Adrenal gland (tissue), 19 donors: ENCODE results near the gene SOCS2. TPM values are rescaled to one million over a fixed set of nuclear protein-coding genes. Genes with fewer than 3 reads are reported as not detected.

Experiments used
- DNase-seq, 7 donors: peaks; one replicate each; pipeline ENCODE4 v3.0.0-alpha.2; 2019 to 2020
- H3K27ac ChIP-seq, 5 donors: fragments of 200-600 bp; sonication (generic) in 4 of 5; 1 replicate in 3 of 5; 2 replicates in 2 of 5; pipeline versions ENCODE4 v1.5.1 to v1.8.0; 2016 to 2020; ENCODE audit warnings: mild to moderate bottlenecking in 1 of 5
- H3K27me3 ChIP-seq: fragments of 200-600 bp; 2 replicates; pipeline ENCODE4 v1.8.0; 2021
- H3K36me3 ChIP-seq, 2 donors: fragments of 200-600 bp; replicated peaks in 1 of 2; 1 replicate in 1 of 2; 2 replicates in 1 of 2; pipeline versions ENCODE4 v1.5.1 to v1.8.0; 2018 to 2022
- H3K4me1 ChIP-seq, 2 donors: fragments of 200-600 bp; replicated peaks in 1 of 2; 1 replicate in 1 of 2; 2 replicates in 1 of 2; pipeline versions ENCODE4 v1.5.1 to v1.8.0; 2018 to 2021
- H3K4me3 ChIP-seq, 4 donors: fragments of 200-600 bp; sonication (generic) in 3 of 4; one replicate each; pipeline ENCODE4 v1.5.1; 2016 to 2018
- H3K9me3 ChIP-seq, 3 donors: fragments of 200-600 bp; sonication (generic) in 1 of 3; replicated peaks in 1 of 3; 1 replicate in 2 of 3; 2 replicates in 1 of 3; pipeline versions ENCODE4 v1.5.1 to v1.8.0; 2016 to 2021
- POLR2A ChIP-seq, 2 donors: fragments of 450-650 bp; IDR thresholded peaks; one replicate each; pipeline ENCODE4 v1.6.1; 2017; ENCODE audit warnings: antibody characterized with exemption in 2 of 2, mild to moderate bottlenecking in 2 of 2, moderate library complexity in 1 of 2
- WGBS, 4 donors: extraction: QIAGEN DNeasy Blood & Tissue Kit in 2 of 4; methylation state at CpG; one replicate each; pipeline versions ENCODE4 v1.1.5 to v1.1.7; 2013 to 2017; 5-methylcytosine and 5-hydroxymethylcytosine counted together
- intact Hi-C, 2 donors: fragments of 100-400 bp; cut with DNase I; formaldehyde crosslinking; loops; one replicate each; pipeline versions ENCODE4 v1.14.1 to v1.15.0; 2022 to 2023
- long read RNA-seq, 10 donors: library from polyadenylated mRNA in 3 of 10; unstranded in 2 of 10; stranded (forward) in 1 of 10; transcript quantifications; one replicate each; pipeline ENCODE4 v2.0.0 and lab custom pipeline, GENCODE V29; 2021 to 2026
- polyA plus RNA-seq, 3 donors: library from polyadenylated mRNA; stranded (reverse); fragments of 200-250 nt in 2 of 3; fragments of 350-450 nt in 1 of 3; fragmentation: Illumina TruSeq in 1 of 3; extraction: RNeasy Lipid Tissue Mini Kit (QIAGEN cat#74804) in 1 of 3; gene quantifications; one replicate each; pipeline ENCODE4 v1.2.3, GENCODE V29; 2013 to 2014
- total RNA-seq, 9 donors: library from RNA; depleted of rRNA in 4 of 9; stranded (reverse); fragments of >200 nt in 4 of 9; fragments of 120-200 nt in 1 of 9; fragmentation: NEBNext Ultra II Directional in 1 of 9; extraction: Animal tissue kit (Norgen Biotek cat#: 25700) in 1 of 9; gene quantifications; one replicate each; pipeline versions ENCODE4 v1.1.0 to v1.2.4, GENCODE V29; 2013 to 2023
- TF ChIP-seq, protein P1 (sequence below), 6 experiments: fragments of 450-650 bp in 4 of 6; fragments of 200-600 bp in 2 of 6; sonication (generic) in 1 of 6; IDR thresholded peaks; 1 replicate in 5 of 6; 2 replicates in 1 of 6; pipeline versions ENCODE4 v1.5.1 to v1.8.0; 2016 to 2021; ENCODE audit warnings: antibody characterized with exemption in 6 of 6, mild to moderate bottlenecking in 2 of 6, moderate library complexity in 1 of 6
- donor health status: healthy with polysubstance abuse.
- donor health status: Bipolar disorder and iron deficiency.
- donor health status: DM: yes; HTN: yes; CAD: no.
- donor health status: DM: no; HTN: no; CAD: no.
- donor health status: DM: no; HTN: no; CAD: no.
- donor health status: DM: yes; HTN: yes; CAD: no.

The SOCS2 gene, protein sequence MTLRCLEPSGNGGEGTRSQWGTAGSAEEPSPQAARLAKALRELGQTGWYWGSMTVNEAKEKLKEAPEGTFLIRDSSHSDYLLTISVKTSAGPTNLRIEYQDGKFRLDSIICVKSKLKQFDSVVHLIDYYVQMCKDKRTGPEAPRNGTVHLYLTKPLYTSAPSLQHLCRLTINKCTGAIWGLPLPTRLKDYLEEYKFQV
- total RNA-seq (10 to 100 TPM; 30.7 to 66.4 (median 46.5) TPM), polyA plus RNA-seq (10 to 100 TPM; 28.2 to 46.5 (median 29.4) TPM)
- long read RNA-seq, donor 1, partial matches to known transcripts = 0 of 7 reads
- long read RNA-seq, donor 1, other reads (novel, unspliced or antisense) = 0 of 7 reads
- long read RNA-seq, donor 2, transcript SOCS2-210 (2 exons, 1,716 nt) = major isoform, 6 of 12 reads
- long read RNA-seq, donor 2, partial matches to known transcripts = 0 of 12 reads
- long read RNA-seq, donor 2, other reads (novel, unspliced or antisense) = 0 of 12 reads
- long read RNA-seq, donor 3, partial matches to known transcripts = 0 of 7 reads
- long read RNA-seq, donor 3, other reads (novel, unspliced or antisense) = 0 of 7 reads
- long read RNA-seq, donor 4, transcript SOCS2-202 (3 exons, 1,065 nt) = major isoform, 7 of 17 reads
- long read RNA-seq, donor 4, partial matches to known transcripts = 1 of 17 reads
- long read RNA-seq, donor 4, other reads (novel, unspliced or antisense) = 2 of 17 reads
- long read RNA-seq, donor 5, transcript SOCS2-206 (3 exons, 2,391 nt) = minor isoform, 14 of 61 reads
- long read RNA-seq, donor 5, transcript SOCS2-202 (3 exons, 1,065 nt) = major isoform, 18 of 61 reads
- long read RNA-seq, donor 5, transcript SOCS2-210 (2 exons, 1,716 nt) = minor isoform, 6 of 61 reads
- long read RNA-seq, donor 5, transcript SOCS2-201 (3 exons, 2,761 nt) = minor isoform, 5 of 61 reads
- long read RNA-seq, donor 5, partial matches to known transcripts = 1 of 61 reads
- long read RNA-seq, donor 5, other reads (novel, unspliced or antisense) = 13 of 61 reads
- long read RNA-seq, donor 6, partial matches to known transcripts = 0 of 9 reads
- long read RNA-seq, donor 6, other reads (novel, unspliced or antisense) = 2 of 9 reads
- long read RNA-seq, donor 7, partial matches to known transcripts = 0 of 4 reads
- long read RNA-seq, donor 7, other reads (novel, unspliced or antisense) = 0 of 4 reads
- long read RNA-seq, donor 8, transcript SOCS2-202 (3 exons, 1,065 nt) = major isoform, 7 of 18 reads
- long read RNA-seq, donor 8, partial matches to known transcripts = 0 of 18 reads
- long read RNA-seq, donor 8, other reads (novel, unspliced or antisense) = 0 of 18 reads
- long read RNA-seq, donor 9, partial matches to known transcripts = 0 of 7 reads
- long read RNA-seq, donor 9, other reads (novel, unspliced or antisense) = 0 of 7 reads
- long read RNA-seq, donor 10, transcript SOCS2-202 (3 exons, 1,065 nt) = major isoform, 5 of 9 reads
- long read RNA-seq, donor 10, partial matches to known transcripts = 0 of 9 reads
- long read RNA-seq, donor 10, other reads (novel, unspliced or antisense) = 0 of 9 reads

DNA sequence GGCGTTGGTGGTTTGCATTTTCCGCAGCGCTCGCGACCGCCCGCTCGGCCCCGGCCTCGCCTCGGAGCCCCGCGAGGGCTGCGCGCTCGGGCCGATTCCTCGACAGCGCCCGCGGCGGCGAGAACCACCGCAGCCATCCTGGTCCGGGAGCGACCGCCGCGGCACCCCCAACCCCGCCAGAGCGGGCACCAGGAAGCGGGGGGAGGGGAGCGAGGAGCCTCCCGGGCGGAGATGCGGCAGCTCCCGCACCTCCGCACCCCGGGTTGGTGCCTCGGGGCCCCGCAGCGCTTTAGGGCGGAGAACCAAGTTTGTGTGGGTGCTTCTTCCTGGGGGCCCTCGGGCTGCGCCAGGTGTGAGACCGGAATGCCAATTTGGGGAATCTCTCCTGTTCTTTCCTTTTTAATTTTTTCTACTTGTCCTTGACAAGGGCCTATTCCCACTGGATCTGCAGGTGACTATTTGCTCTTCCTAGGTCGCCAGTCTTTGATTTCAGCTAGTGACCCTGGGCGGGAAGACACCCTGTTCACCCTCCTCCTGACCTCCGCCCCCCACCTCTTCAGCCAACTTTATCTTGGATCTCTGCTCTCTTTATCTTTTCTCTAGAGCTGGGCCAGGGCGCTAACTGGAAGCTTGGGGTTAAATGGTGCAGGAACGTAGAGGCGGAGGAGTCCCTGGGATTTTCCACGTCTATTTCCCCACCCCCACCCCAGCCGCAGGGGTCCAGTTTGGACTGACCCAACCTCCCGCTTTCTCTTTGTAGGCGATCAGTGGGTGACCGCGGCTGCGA is at the start of gene SOCS2:
SOCS2 (plus strand) TSS at position 751 of the 787 bp plus-strand sequence. CDS start 223 bp downstream, outside the sequence.
- Histone ChIP-seq H3K36me3 (peaks cover 0 to 18% of the 10 kb centered on the region in 2 donors), H3K4me1 (peaks cover 0 to 38% of the 10 kb centered on the region in 2 donors), H3K4me3 (peak within 1 kb of the TSS; percentile 49 to 88 (median 84)), H3K27me3 (no peaks in the 10 kb centered on the region), H3K27ac (peak within 1 kb of the TSS; percentile 86 to 97 (median 95)), H3K9me3 (no peaks in the 10 kb centered on the region)
- WGBS, 4 donors = 1 to 4% (median 2%) methylated on average over 17 to 59 of the region's 59 CpGs
- DNase-seq = peak; percentile 51 to 72 (median 60)
- intact Hi-C loops = loop anchor here (5.0 to 10.0 kb wide), 2 partner anchors 170 to 173 kb away; no protein-coding TSS in a partner anchor
- peak in 1 of 2 donors; percentile 27 for TF ChIP-seq POLR2A (IDR thresholded peaks at IDR 0.05)
- TF ChIP-seq, protein P1, sequence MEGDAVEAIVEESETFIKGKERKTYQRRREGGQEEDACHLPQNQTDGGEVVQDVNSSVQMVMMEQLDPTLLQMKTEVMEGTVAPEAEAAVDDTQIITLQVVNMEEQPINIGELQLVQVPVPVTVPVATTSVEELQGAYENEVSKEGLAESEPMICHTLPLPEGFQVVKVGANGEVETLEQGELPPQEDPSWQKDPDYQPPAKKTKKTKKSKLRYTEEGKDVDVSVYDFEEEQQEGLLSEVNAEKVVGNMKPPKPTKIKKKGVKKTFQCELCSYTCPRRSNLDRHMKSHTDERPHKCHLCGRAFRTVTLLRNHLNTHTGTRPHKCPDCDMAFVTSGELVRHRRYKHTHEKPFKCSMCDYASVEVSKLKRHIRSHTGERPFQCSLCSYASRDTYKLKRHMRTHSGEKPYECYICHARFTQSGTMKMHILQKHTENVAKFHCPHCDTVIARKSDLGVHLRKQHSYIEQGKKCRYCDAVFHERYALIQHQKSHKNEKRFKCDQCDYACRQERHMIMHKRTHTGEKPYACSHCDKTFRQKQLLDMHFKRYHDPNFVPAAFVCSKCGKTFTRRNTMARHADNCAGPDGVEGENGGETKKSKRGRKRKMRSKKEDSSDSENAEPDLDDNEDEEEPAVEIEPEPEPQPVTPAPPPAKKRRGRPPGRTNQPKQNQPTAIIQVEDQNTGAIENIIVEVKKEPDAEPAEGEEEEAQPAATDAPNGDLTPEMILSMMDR (IDR thresholded peaks at IDR 0.05) = no peak

DNA sequence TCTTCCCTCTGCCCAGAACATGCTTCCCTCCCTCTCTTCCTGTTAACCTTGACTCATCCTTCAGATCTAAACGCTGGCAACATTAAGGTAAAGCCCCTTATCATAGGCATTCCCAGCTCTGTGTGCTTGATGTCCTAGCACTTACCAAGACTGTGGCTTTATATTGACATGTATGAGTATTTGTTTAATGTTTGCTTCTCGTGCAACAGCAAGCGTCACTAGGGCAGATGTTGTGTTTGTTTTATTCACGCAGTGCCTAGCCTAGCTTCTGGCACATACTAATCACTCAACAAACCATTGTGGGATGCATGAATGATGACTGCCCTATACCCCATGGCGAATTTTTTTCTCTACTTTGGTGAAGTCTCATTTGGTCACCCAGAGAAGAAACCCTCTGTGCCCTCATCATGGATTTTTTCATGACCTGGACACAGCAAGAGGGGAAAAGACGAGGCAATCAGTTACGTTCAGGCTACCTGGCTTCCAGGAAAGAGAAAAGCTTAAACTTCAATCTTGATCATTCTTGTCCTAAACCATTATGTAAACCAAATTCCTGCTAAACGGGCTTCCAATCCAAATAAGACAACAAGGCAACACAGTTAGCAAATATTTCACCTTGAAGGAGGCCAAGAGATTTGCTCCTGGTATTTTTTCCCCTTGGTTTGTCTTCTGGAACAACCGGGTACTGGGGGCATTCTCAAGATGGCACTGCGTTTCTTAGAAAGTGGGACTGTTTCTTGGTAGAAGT is 47.9 kb upstream of the SOCS2 start:
- WGBS, 4 donors = 74 to 82% (median 77%) methylated on average over 9 to 10 of the region's 10 CpGs
- Histone ChIP-seq H3K4me3 (no peak overlapping the region), H3K36me3 (no peaks in the 10 kb centered on the region), H3K9me3 (no peaks in the 10 kb centered on the region), H3K27me3 (no peaks in the 10 kb centered on the region), H3K4me1 (peaks cover 0 to 6% of the 10 kb centered on the region in 2 donors), H3K27ac (no peak overlapping the region)
- TF ChIP-seq, protein P1 (IDR thresholded peaks at IDR 0.05) = no peak
- TF ChIP-seq POLR2A (IDR thresholded peaks at IDR 0.05) = no peak
- DNase-seq = no peak
- intact Hi-C loops = no loop called here

DNA sequence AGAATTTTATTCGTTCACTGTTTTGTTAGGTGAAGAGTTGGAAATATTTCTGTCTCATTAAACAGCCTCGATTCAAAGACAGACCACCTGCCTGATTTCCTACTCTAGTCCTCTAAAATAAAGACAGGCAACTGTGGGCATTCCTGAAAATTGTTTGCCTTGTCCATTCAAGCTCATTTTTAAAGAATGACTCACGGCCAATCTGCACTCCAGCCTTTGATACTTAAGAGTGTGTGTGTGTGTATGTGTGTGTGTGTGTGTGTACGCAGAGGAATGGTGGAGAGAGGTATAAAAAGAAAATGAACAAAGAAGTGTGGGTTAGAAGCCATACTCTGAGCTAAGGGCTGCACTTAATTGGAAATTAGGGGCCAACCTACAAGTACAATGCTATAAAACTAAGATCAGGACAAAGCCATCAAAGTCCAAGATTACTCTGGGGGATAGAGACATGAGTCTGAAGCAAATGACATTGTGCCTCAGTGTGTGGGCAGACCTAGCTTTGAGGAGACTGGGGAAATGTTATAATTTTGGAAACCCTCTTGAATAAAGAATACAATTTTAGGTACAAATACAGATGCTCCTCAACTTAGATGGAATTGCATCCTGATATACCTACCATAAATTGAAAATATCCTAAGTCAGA is 45.6 kb upstream of the SOCS2 start:
- Histone ChIP-seq H3K36me3 (no peaks in the 10 kb centered on the region), H3K4me1 (peaks cover 0 to 4% of the 10 kb centered on the region in 2 donors), H3K4me3 (no peak overlapping the region), H3K9me3 (no peaks in the 10 kb centered on the region), H3K27ac (no peak overlapping the region), H3K27me3 (no peaks in the 10 kb centered on the region)
- TF ChIP-seq, protein P1 (IDR thresholded peaks at IDR 0.05) = no peak
- TF ChIP-seq POLR2A (IDR thresholded peaks at IDR 0.05) = no peak
- peak; percentile 38 to 69 (median 65) for DNase-seq
- intact Hi-C loops = no loop called here
- WGBS, 4 donors = 42 to 59% (median 48%) methylated on average over 4 of the region's 4 CpGs
